Nephron (organoid): ENCODE data around the gene BMAL1.

Experiments
- H3K27ac Mint-ChIP-seq, 3 experiments: 2 replicates each; pipeline ENCODE4 v1.8.0; 2020; ENCODE audit warnings: mixed read lengths in 3 of 3, mild to moderate bottlenecking in 2 of 3, moderate library complexity in 1 of 3
- H3K27me3 Mint-ChIP-seq: 2 replicates; pipeline ENCODE4 v1.8.0; 2021; ENCODE audit warnings: low read depth, mild to moderate bottlenecking, moderate library complexity, mixed read lengths
- H3K36me3 Mint-ChIP-seq: 2 replicates; pipeline ENCODE4 v1.8.0; 2020; ENCODE audit warnings: low read depth, mixed read lengths
- H3K4me1 Mint-ChIP-seq: 2 replicates; pipeline ENCODE4 v1.8.0; 2020; ENCODE audit warnings: mixed read lengths
- H3K4me3 Mint-ChIP-seq, 3 experiments: 2 replicates each; pipeline ENCODE4 v1.8.0; 2020; ENCODE audit warnings: mild to moderate bottlenecking in 3 of 3, mixed read lengths in 3 of 3, moderate library complexity in 2 of 3
- H3K9me3 Mint-ChIP-seq: 2 replicates; pipeline ENCODE4 v1.8.0; 2020; ENCODE audit warnings: mixed read lengths
- TF ChIP-seq, protein P1 (sequence below), 3 experiments: fragments of 200-600 bp; sonication (generic); IDR thresholded peaks; one replicate each; pipeline ENCODE4 v1.5.0; 2021; ENCODE audit warnings: antibody characterized with exemption in 3 of 3; ENCODE audit not compliant: unreplicated experiment in 3 of 3

BMAL1 gene

DNA sequence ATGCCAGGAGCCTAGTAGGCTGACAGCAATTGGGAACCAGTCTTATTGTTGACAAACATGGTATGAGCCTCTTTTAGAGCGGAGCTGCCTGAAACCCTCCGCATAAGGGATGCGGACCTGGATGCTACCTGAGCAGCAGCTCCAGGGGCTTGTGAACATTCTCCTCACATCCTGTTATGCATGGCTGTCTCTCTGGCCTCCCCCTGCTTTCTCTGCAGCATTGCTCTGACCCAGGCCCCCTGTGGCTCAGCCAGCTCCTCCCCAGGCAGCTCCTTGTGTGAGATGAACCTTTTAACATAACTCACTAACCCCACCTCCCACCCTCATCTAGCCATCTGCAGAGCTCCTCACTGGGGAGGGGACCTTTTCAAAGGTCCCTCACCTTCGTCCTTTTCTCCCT lies 6.0 kb downstream of the BMAL1 start:
- no peak overlapping the region for H3K27ac Mint-ChIP-seq
- no peak overlapping the region for H3K4me3 Mint-ChIP-seq
- H3K4me1 Mint-ChIP-seq = peaks cover 7% of the 10 kb centered on the region

DNA sequence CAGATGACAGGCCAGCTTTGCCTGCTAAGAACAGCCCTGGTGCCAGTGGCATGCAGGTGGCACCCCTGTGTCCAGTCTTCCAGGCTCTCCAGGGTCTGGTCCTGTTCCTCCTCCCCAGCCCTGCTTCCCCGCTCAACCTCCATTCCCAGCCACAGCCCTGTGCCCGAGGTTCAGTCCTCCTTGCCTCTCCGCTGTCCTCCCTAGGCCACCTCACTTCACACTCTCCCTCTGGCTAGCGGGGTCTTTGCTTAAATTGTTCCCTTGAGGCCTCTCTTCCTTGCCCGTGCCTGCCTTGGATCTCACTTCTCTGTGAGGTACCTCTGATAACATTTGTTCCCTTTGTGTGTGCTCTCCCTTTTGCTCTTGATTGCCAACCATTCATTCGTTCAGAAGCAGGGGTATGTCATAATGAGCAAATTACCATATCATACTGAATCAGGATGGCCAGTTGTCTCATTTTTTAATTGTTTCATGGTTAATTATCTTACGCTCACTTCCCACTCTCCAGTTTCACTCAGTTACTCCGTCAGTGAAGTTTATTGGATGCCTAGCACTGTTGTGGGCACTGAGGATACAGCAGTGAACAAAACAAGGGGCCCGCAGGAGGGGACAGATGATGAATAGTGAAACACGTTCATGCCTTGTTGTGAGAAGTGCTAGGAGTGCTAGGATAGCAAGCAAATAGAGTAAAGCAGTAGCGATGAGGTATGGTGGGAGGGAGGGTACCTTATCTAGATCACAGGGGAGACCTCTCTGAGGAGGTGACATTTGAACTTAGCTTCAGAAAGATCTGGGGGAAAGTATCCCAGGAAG lies 7.4 kb downstream of the BMAL1 start:
- H3K36me3 Mint-ChIP-seq = no peaks in the 10 kb centered on the region
- no peak overlapping the region for H3K4me3 Mint-ChIP-seq
- no peaks in the 10 kb centered on the region for H3K9me3 Mint-ChIP-seq
- H3K4me1 Mint-ChIP-seq = no peaks in the 10 kb centered on the region
- peaks cover 54% of the 10 kb centered on the region for H3K27me3 Mint-ChIP-seq
- TF ChIP-seq, protein P1, sequence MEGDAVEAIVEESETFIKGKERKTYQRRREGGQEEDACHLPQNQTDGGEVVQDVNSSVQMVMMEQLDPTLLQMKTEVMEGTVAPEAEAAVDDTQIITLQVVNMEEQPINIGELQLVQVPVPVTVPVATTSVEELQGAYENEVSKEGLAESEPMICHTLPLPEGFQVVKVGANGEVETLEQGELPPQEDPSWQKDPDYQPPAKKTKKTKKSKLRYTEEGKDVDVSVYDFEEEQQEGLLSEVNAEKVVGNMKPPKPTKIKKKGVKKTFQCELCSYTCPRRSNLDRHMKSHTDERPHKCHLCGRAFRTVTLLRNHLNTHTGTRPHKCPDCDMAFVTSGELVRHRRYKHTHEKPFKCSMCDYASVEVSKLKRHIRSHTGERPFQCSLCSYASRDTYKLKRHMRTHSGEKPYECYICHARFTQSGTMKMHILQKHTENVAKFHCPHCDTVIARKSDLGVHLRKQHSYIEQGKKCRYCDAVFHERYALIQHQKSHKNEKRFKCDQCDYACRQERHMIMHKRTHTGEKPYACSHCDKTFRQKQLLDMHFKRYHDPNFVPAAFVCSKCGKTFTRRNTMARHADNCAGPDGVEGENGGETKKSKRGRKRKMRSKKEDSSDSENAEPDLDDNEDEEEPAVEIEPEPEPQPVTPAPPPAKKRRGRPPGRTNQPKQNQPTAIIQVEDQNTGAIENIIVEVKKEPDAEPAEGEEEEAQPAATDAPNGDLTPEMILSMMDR (IDR thresholded peaks at IDR 0.05; ENCODE audit: unreplicated experiment in 3 of 3) = no peak
- H3K27ac Mint-ChIP-seq = no peak overlapping the region

More for the DNA sequence above, 6.0 kb downstream of the BMAL1 start:
- H3K36me3 Mint-ChIP-seq = no peaks in the 10 kb centered on the region
- no peaks in the 10 kb centered on the region for H3K9me3 Mint-ChIP-seq
- TF ChIP-seq, protein P1 (IDR thresholded peaks at IDR 0.05; ENCODE audit: unreplicated experiment in 3 of 3) = no peak
- H3K27me3 Mint-ChIP-seq = peaks cover 64% of the 10 kb centered on the region

DNA sequence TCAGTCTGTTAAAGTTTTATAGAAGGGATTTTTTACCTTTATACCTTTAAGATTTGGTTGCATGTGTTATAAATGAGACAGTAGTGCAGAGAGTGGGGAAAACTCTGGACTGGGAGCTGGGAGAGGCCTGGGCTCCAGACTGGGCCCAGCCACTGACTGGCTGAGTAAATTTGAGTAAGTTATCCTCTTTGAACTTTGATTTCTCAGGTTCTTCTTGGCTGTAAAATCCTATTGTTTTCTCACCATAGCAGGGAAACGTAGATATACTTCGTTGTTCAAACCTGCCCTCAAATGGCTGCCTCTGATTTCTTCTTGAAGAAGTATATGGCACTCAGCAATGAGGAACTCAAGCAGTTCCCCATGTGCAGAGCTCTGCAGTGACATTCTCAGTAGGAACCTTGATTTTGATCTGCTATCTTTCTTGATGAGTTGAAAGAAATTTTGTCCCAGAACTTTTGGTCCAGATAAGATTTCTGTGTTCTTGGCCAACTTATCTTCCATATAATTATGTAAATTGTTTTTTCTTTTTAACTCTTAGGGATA lies 8.8 kb downstream of the BMAL1 start:
- Mint-ChIP-seq H3K36me3 (no peaks in the 10 kb centered on the region), H3K27me3 (peaks cover 40% of the 10 kb centered on the region), H3K4me1 (no peaks in the 10 kb centered on the region)

DNA sequence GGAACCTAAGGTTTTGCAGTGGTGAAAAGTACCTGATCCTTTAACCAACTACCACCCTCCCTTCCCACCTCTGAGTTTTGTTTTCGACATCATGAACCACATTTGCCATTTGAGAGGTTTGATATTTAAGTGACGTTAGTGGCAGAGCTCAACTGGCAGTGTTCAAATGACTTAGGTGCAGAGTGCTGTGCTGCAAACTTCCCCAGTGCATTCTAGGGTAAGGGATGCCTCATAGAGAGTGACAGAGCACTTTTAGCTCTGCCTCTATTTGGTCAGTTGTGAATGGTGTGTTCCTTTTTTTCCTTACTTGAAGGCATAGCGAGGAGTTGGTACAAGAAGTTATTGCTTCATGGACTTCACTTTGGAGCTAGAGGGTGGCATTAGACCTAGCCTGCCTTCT lies 9.4 kb downstream of the BMAL1 start:
- Mint-ChIP-seq H3K4me3 (no peak overlapping the region), H3K27ac (no peak overlapping the region), H3K27me3 (peaks cover 33% of the 10 kb centered on the region), H3K4me1 (no peaks in the 10 kb centered on the region), H3K36me3 (no peaks in the 10 kb centered on the region), H3K9me3 (no peaks in the 10 kb centered on the region)
- TF ChIP-seq, protein P1 (IDR thresholded peaks at IDR 0.05; ENCODE audit: unreplicated experiment in 3 of 3) = no peak

More for the DNA sequence above, 8.8 kb downstream of the BMAL1 start:
- no peak overlapping the region for H3K27ac Mint-ChIP-seq
- no peak overlapping the region for H3K4me3 Mint-ChIP-seq
- no peaks in the 10 kb centered on the region for H3K9me3 Mint-ChIP-seq
- TF ChIP-seq, protein P1 (IDR thresholded peaks at IDR 0.05; ENCODE audit: unreplicated experiment in 3 of 3) = no peak

DNA sequence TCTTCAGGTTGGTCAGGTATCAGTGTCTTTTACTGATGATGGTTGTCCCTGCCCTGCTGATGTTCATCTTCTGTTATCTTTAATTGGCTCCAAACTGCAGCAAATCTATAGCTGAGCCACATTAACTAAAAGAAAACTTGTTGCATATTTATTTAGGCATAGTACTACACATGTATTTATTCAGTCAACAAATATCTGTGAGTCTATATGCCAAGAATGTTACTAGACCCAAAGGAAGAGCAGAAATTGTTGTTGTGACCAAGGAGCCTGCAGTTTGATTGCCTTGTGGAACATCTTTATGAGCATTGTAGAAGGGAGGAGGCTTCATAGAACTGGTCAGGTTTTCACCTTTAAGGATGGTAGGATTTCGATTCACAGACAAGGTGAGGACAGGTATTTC lies 10.1 kb downstream of the BMAL1 start:
- H3K27ac Mint-ChIP-seq = no peak overlapping the region
- no peak overlapping the region for H3K4me3 Mint-ChIP-seq
- TF ChIP-seq, protein P1 (IDR thresholded peaks at IDR 0.05; ENCODE audit: unreplicated experiment in 3 of 3) = no peak
- H3K27me3 Mint-ChIP-seq = peaks cover 27% of the 10 kb centered on the region
- no peaks in the 10 kb centered on the region for H3K9me3 Mint-ChIP-seq
- no peaks in the 10 kb centered on the region for H3K4me1 Mint-ChIP-seq
- H3K36me3 Mint-ChIP-seq = no peaks in the 10 kb centered on the region
